ENCODE results near the gene SPTLC2. TPM values are rescaled to one million over a fixed set of nuclear protein-coding genes. Genes with fewer than 3 reads are reported as not detected.

SPTLC2 gene
- total and polyA plus RNA-seq, 2 of the 8 experiments (the other 6 are each of a cell fraction or from before 2014, with no cell fraction given), result 8.9 to 35.1 TPM

GRCh38 chr14:77491056-77491455 is 125.4 kb downstream of the SPTLC2 start:
- no peaks in the 10 kb centered on the region for H3K36me3 ChIP-seq (ENCODE audit: control insufficient read depth in 2 of 4, insufficient read depth in 4 of 4, low read length in 3 of 4)
- no peak overlapping the region for H4K91ac ChIP-seq (replicated peaks; ENCODE audit: insufficient read length, low read length)
- no peaks in the 10 kb centered on the region for H3K23me2 ChIP-seq (ENCODE audit: low read depth, low read length)
- TF ChIP-seq BACH1 (IDR thresholded peaks at IDR 0.05; ENCODE audit: low read length) (no peak), CTBP2 (IDR thresholded peaks at IDR 0.05; ENCODE audit: borderline replicate concordance, insufficient read depth, insufficient read length, low read length) (no peak), CBX5 (IDR thresholded peaks at IDR 0.05; ENCODE audit: low read depth, low read length) (no peak)
- CTCF ChIA-PET (ENCODE audit: partially characterized antibody), result interaction anchor here (2.7 kb wide), 1 partner anchor 32 kb away, joined by 18 read pairs; the partner anchor contains the start of gene AHSA1
- POLR2A ChIA-PET (ENCODE audit: partially characterized antibody), result no interaction called here
- no peak overlapping the region for H2BK20ac ChIP-seq (ENCODE audit: low read length)
- H3K4me3 ChIP-seq (ENCODE audit: extremely low read depth in 1 of 4, insufficient read depth in 2 of 4, low read depth in 3 of 4, low read length in 4 of 4), result no peak overlapping the region
- no peak overlapping the region for H2BK12ac ChIP-seq (ENCODE audit: low read depth, low read length)
- H2BK5ac ChIP-seq (ENCODE audit: low read depth, low read length), result no peak overlapping the region
- WGBS, 2 experiments (ENCODE audit: extremely low coverage in 1 of 2, insufficient coverage in 1 of 2, insufficient read length in 1 of 2, insufficient replicate concordance in 2 of 2, low coverage in 1 of 2, low lambda C conversion rate in 2 of 2, missing lambda C conversion rate in 1 of 2), result 80% methylated on average over 5 of the region's 5 CpGs; no CpG with 5 or more reads in 1 of the 2 experiments
- no peak for FAIRE-seq
- H2AK5ac ChIP-seq (ENCODE audit: low read depth, low read length), result no peak overlapping the region
- H3K18ac ChIP-seq (ENCODE audit: extremely low read depth, low read length), result no peak overlapping the region
- no peak overlapping the region for H3K27ac ChIP-seq (ENCODE audit: low read depth, low read length)
- peak overlapping the region; percentile 73 for H4K8ac ChIP-seq (ENCODE audit: extremely low read depth, insufficient read depth, low read length)
- H3K23ac ChIP-seq (ENCODE audit: insufficient read length), result no peak overlapping the region
- no peak for DNase-seq (ENCODE audit: low read depth in 1 of 2, low spot score in 2 of 2)
- no peak overlapping the region for H2BK120ac ChIP-seq (replicated peaks; ENCODE audit: low read depth, low read length)
- H3K79me2 ChIP-seq (ENCODE audit: control insufficient read depth in 1 of 2, insufficient read depth in 2 of 2, low read length in 2 of 2), result no peaks in the 10 kb centered on the region
- H3K9ac ChIP-seq (replicated peaks in 1 of 4; ENCODE audit: extremely low read depth in 1 of 4, low read depth in 3 of 4, low read length in 3 of 4), result no peak overlapping the region
- no peak overlapping the region for H3K4me2 ChIP-seq (ENCODE audit: insufficient read depth in 1 of 2, low read depth in 2 of 2, low read length in 2 of 2)
- H3K4me1 ChIP-seq (replicated peaks in 1 of 4; ENCODE audit: control insufficient read depth in 3 of 4, insufficient read depth in 4 of 4, low read length in 3 of 4), result no peaks in the 10 kb centered on the region
- no peak overlapping the region for H3K14ac ChIP-seq (ENCODE audit: insufficient read length)
- H3K56ac ChIP-seq (replicated peaks; ENCODE audit: insufficient read length, low read depth, low read length), result no peak overlapping the region
- H3K4ac ChIP-seq (replicated peaks; ENCODE audit: insufficient read length, low read depth, low read length), result no peak overlapping the region
- H3K27me3 ChIP-seq (replicated peaks in 1 of 4; ENCODE audit: control insufficient read depth in 3 of 4, extremely low read depth in 1 of 4, insufficient read depth in 3 of 4, low read length in 3 of 4), result no peaks in the 10 kb centered on the region
- H4K20me1 ChIP-seq (replicated peaks in 1 of 2; ENCODE audit: control insufficient read depth in 1 of 2, insufficient read depth in 2 of 2, low read length in 2 of 2), result no peaks in the 10 kb centered on the region
- no peaks in the 10 kb centered on the region for H3K9me3 ChIP-seq (ENCODE audit: insufficient read depth in 2 of 2, low read depth in 1 of 2, low read length in 1 of 2)
- H4K5ac ChIP-seq (ENCODE audit: insufficient read length, low read depth, low read length), result no peak overlapping the region
- H2BK15ac ChIP-seq (ENCODE audit: low read length), result no peak overlapping the region
- H2AFZ ChIP-seq (ENCODE audit: low read length), result no peak overlapping the region
- H3K79me1 ChIP-seq (ENCODE audit: low read depth, low read length), result no peaks in the 10 kb centered on the region
